DND-41 (cell line): ENCODE results near the gene PTPRJ.

Experiments
- ATAC-seq: fragments of 200-7000 bp; cut with Tn5 transposase; 3 replicates; pipeline ENCODE4 v1.9.1; 2021; ENCODE audit warnings: low read depth; ENCODE audit not compliant: insufficient read depth
- DNase-seq: peaks from one replicate; pipeline ENCODE4 v3.0.0-alpha.2; 2020
- H2AFZ ChIP-seq: 2 replicates; pipeline ENCODE4 v1.6.0; 2012; ENCODE audit warnings: low read depth, low read length
- H3K27ac ChIP-seq: 2 replicates; pipeline ENCODE4 v1.5.1; 2012; ENCODE audit warnings: low read length, inconsistent platforms
- H3K27me3 ChIP-seq: fragments of 200-600 bp; sonication (generic); 2 replicates; pipeline ENCODE4 v1.6.0; 2012; ENCODE audit warnings: low read length, mild to moderate bottlenecking, inconsistent platforms; ENCODE audit not compliant: insufficient read depth, poor library complexity
- H3K36me3 ChIP-seq: 2 replicates; pipeline ENCODE4 v1.5.1; 2012; ENCODE audit warnings: low read length, inconsistent platforms; ENCODE audit not compliant: insufficient read depth
- H3K4me1 ChIP-seq: 2 replicates; pipeline ENCODE4 v1.5.1; 2012; ENCODE audit warnings: mild to moderate bottlenecking, low read length; ENCODE audit not compliant: insufficient read depth
- H3K4me2 ChIP-seq: 2 replicates; pipeline ENCODE4 v1.6.0; 2012; ENCODE audit warnings: mild to moderate bottlenecking, moderate library complexity, low read length, inconsistent platforms; ENCODE audit not compliant: insufficient read depth
- H3K4me3 ChIP-seq, 2 experiments: fragments of 200-600 bp in 1 of 2; shearing (Covaris generic) in 1 of 2; 2 replicates each; pipeline ENCODE4 v1.5.1; 2012 to 2016; ENCODE audit warnings: inconsistent platforms in 2 of 2, low read length in 2 of 2, mild to moderate bottlenecking in 2 of 2, low read depth in 1 of 2, moderate library complexity in 1 of 2
- H3K79me2 ChIP-seq: 2 replicates; pipeline ENCODE4 v1.6.0; 2012; ENCODE audit warnings: low read length, inconsistent platforms; ENCODE audit not compliant: insufficient read depth
- H3K9ac ChIP-seq: 2 replicates; pipeline ENCODE4 v1.6.0; 2012; ENCODE audit warnings: low read depth, mild to moderate bottlenecking, inconsistent platforms, low read length, moderate library complexity
- H3K9me3 ChIP-seq: 2 replicates; pipeline ENCODE4 v1.5.1; 2012; ENCODE audit warnings: low read length, moderate library complexity, mild to moderate bottlenecking, inconsistent platforms; ENCODE audit not compliant: insufficient read depth, severe bottlenecking
- H4K20me1 ChIP-seq: 2 replicates; pipeline ENCODE4 v1.6.0; 2012; ENCODE audit warnings: low read length; ENCODE audit not compliant: insufficient read depth
- EZH2 ChIP-seq: IDR thresholded peaks from 3 replicates; pipeline ENCODE4 v1.6.1; 2012; ENCODE audit warnings: borderline replicate concordance, low read depth, mild to moderate bottlenecking, moderate library complexity, low read length, inconsistent platforms; ENCODE audit not compliant: severe bottlenecking
- TF ChIP-seq, protein P1 (sequence below): IDR thresholded peaks from 2 replicates; pipeline ENCODE4 v1.5.1; 2012; ENCODE audit warnings: borderline replicate concordance, low read length, moderate library complexity, mild to moderate bottlenecking; ENCODE audit not compliant: poor library complexity, severe bottlenecking; ENCODE audit errors: extremely low read depth

The PTPRJ gene

GRCh38 chr11:47997063-47998053 is 17.0 kb downstream of the PTPRJ start:
- peaks cover 6% of the 10 kb centered on the region for H3K4me1 ChIP-seq
- H3K27me3 ChIP-seq: peaks cover 3% of the 10 kb centered on the region
- H3K4me2 ChIP-seq: no peak overlapping the region
- TF ChIP-seq EZH2: no peak
- TF ChIP-seq, protein P1, sequence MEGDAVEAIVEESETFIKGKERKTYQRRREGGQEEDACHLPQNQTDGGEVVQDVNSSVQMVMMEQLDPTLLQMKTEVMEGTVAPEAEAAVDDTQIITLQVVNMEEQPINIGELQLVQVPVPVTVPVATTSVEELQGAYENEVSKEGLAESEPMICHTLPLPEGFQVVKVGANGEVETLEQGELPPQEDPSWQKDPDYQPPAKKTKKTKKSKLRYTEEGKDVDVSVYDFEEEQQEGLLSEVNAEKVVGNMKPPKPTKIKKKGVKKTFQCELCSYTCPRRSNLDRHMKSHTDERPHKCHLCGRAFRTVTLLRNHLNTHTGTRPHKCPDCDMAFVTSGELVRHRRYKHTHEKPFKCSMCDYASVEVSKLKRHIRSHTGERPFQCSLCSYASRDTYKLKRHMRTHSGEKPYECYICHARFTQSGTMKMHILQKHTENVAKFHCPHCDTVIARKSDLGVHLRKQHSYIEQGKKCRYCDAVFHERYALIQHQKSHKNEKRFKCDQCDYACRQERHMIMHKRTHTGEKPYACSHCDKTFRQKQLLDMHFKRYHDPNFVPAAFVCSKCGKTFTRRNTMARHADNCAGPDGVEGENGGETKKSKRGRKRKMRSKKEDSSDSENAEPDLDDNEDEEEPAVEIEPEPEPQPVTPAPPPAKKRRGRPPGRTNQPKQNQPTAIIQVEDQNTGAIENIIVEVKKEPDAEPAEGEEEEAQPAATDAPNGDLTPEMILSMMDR: no peak
- no peaks in the 10 kb centered on the region for H3K36me3 ChIP-seq
- ATAC-seq: no peak
- no peak overlapping the region for H3K27ac ChIP-seq
- no peak overlapping the region for H3K4me3 ChIP-seq
- H3K79me2 ChIP-seq: no peaks in the 10 kb centered on the region
- no peak for DNase-seq
- H2AFZ ChIP-seq: no peak overlapping the region
- no peak overlapping the region for H3K9ac ChIP-seq
- H3K9me3 ChIP-seq: no peaks in the 10 kb centered on the region
- no peaks in the 10 kb centered on the region for H4K20me1 ChIP-seq

- peaks cover 3% of the 10 kb centered on the region for H3K27me3 ChIP-seq
- ATAC-seq (no peak), DNase-seq (no peak)
- no peak overlapping the region for H2AFZ ChIP-seq
- H3K9me3 ChIP-seq: no peaks in the 10 kb centered on the region
- H3K79me2 ChIP-seq: no peaks in the 10 kb centered on the region
- H4K20me1 ChIP-seq: no peaks in the 10 kb centered on the region
- H3K4me3 ChIP-seq: no peak overlapping the region
- H3K4me2 ChIP-seq: no peak overlapping the region
- H3K36me3 ChIP-seq: no peaks in the 10 kb centered on the region
- no peak for TF ChIP-seq EZH2
- TF ChIP-seq, protein P1: no peak
- H3K27ac ChIP-seq: no peak overlapping the region
- no peak overlapping the region for H3K9ac ChIP-seq
- H3K4me1 ChIP-seq: peaks cover 6% of the 10 kb centered on the region
These were observed 18.0 kb downstream of the PTPRJ start for GRCh38 chr11:47998345-47998732.

GRCh38 chr11:47998733-47999359 is 18.5 kb downstream of the PTPRJ start:
- H3K36me3 ChIP-seq: no peaks in the 10 kb centered on the region
- no peaks in the 10 kb centered on the region for H4K20me1 ChIP-seq
- H3K4me2 ChIP-seq: no peak overlapping the region
- no peak overlapping the region for H3K9ac ChIP-seq
- ATAC-seq (no peak), DNase-seq (no peak)
- no peak overlapping the region for H3K4me3 ChIP-seq
- peaks cover 3% of the 10 kb centered on the region for H3K27me3 ChIP-seq
- H3K4me1 ChIP-seq: peaks cover 6% of the 10 kb centered on the region
- no peaks in the 10 kb centered on the region for H3K9me3 ChIP-seq
- TF ChIP-seq, protein P1: no peak
- no peak overlapping the region for H2AFZ ChIP-seq
- H3K79me2 ChIP-seq: no peaks in the 10 kb centered on the region
- no peak overlapping the region for H3K27ac ChIP-seq
